ENCODE results near the gene ARHGDIG. TPM values are rescaled to one million over a fixed set of nuclear protein-coding genes. Genes with fewer than 3 reads are reported as not detected.

The ARHGDIG gene
- total RNA-seq, 2 experiments from 2014 or later = not detected

DNA sequence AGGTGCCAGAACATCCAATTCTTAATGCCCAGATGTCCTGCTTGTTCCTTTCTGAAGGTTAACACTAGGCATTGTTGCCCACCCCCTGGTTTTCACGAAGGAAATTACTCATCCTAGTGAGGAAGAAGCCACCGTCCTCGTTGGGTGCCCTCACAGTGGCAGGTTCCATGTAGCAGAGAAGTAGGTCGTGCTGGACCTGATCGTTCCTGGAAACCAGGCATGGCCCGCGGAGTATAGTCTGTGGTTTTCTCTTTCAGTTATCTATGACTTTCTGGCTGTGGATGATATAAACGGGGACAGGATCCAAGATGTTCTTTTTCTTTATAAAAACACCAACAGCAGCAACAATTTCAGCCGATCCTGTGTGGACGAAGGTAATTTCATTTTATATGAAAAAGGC lies 21.2 kb upstream of the ARHGDIG start:
- CTCF ChIA-PET (ENCODE audit: unreplicated experiment) = no interaction called here
- intact Hi-C loops (cut with micrococcal nuclease; ENCODE audit: unreplicated experiment) = no loop called here

DNA sequence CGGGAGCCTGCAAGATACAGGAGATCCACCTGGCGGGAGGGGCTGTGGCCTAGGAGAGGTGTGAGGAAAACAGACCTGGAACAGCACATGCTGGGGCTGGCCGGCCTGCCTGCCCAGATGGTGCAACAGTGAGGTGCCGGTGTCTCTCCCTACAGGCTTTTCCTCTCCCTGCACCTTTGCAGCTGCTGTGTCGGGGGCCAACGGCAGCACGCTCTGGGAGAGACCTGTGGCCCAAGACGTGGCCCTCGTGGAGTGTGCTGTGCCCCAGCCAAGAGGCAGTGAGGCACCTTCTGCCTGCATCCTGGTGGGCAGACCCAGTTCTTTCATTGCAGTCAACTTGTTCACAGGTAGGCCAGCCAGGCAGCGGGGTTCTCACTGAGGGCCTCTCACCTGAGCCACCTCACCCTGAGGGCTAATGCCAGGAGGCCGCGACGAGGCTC lies 20.6 kb upstream of the ARHGDIG start:
- Histone ChIP-seq H3K4me1 (ENCODE audit: insufficient read depth, low read length, poor library complexity, severe bottlenecking) (no peaks in the 10 kb centered on the region), H3K4me2 (ENCODE audit: low read length) (no peak overlapping the region), H3K27ac (ENCODE audit: low read depth, low read length, poor library complexity, severe bottlenecking) (no peak overlapping the region), H4K20me1 (ENCODE audit: insufficient read depth, low read length) (no peaks in the 10 kb centered on the region), H3K36me3 (ENCODE audit: insufficient read depth, low read length) (no peaks in the 10 kb centered on the region), H2AFZ (ENCODE audit: low read length) (no peak overlapping the region), H3K79me2 (ENCODE audit: insufficient read depth, low read depth, low read length) (no peaks in the 10 kb centered on the region), H3K9me3 (ENCODE audit: low read length) (no peaks in the 10 kb centered on the region), H3K9me2 (ENCODE audit: insufficient read depth, low read length) (no peaks in the 10 kb centered on the region), H3K4me3 (ENCODE audit: low read depth, low read length, poor library complexity, severe bottlenecking) (no peak overlapping the region)
- ChIA-PET POLR2A (no interaction called here), CTCF (ENCODE audit: unreplicated experiment) (no interaction called here)
- no peak for TF ChIP-seq EZH2phosphoT487 (IDR thresholded peaks at IDR 0.05; ENCODE audit: borderline replicate concordance, low read depth, low read length)
- TF ChIP-seq, protein P1, sequence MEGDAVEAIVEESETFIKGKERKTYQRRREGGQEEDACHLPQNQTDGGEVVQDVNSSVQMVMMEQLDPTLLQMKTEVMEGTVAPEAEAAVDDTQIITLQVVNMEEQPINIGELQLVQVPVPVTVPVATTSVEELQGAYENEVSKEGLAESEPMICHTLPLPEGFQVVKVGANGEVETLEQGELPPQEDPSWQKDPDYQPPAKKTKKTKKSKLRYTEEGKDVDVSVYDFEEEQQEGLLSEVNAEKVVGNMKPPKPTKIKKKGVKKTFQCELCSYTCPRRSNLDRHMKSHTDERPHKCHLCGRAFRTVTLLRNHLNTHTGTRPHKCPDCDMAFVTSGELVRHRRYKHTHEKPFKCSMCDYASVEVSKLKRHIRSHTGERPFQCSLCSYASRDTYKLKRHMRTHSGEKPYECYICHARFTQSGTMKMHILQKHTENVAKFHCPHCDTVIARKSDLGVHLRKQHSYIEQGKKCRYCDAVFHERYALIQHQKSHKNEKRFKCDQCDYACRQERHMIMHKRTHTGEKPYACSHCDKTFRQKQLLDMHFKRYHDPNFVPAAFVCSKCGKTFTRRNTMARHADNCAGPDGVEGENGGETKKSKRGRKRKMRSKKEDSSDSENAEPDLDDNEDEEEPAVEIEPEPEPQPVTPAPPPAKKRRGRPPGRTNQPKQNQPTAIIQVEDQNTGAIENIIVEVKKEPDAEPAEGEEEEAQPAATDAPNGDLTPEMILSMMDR (conservative IDR thresholded peaks at IDR 0.05; ENCODE audit: low read length) = no peak
- intact Hi-C loops (cut with micrococcal nuclease; ENCODE audit: unreplicated experiment) = no loop called here
- DNase-seq (ENCODE audit: low spot score) = no peak
- no TSS peak for BruUV-seq (replicated peaks)

More for the DNA sequence above, 21.2 kb upstream of the ARHGDIG start:
- Histone ChIP-seq H3K27ac (ENCODE audit: low read depth, low read length, poor library complexity, severe bottlenecking) (no peak overlapping the region), H3K4me2 (ENCODE audit: low read length) (no peak overlapping the region), H3K9me2 (ENCODE audit: insufficient read depth, low read length) (no peaks in the 10 kb centered on the region), H2AFZ (ENCODE audit: low read length) (no peak overlapping the region), H3K4me1 (ENCODE audit: insufficient read depth, low read length, poor library complexity, severe bottlenecking) (no peaks in the 10 kb centered on the region), H3K79me2 (ENCODE audit: insufficient read depth, low read depth, low read length) (no peaks in the 10 kb centered on the region), H3K9me3 (ENCODE audit: low read length) (no peaks in the 10 kb centered on the region), H3K36me3 (ENCODE audit: insufficient read depth, low read length) (no peaks in the 10 kb centered on the region), H4K20me1 (ENCODE audit: insufficient read depth, low read length) (no peaks in the 10 kb centered on the region), H3K4me3 (ENCODE audit: low read depth, low read length, poor library complexity, severe bottlenecking) (no peak overlapping the region)
- TF ChIP-seq EZH2phosphoT487 (IDR thresholded peaks at IDR 0.05; ENCODE audit: borderline replicate concordance, low read depth, low read length) = no peak
- TF ChIP-seq, protein P1 (conservative IDR thresholded peaks at IDR 0.05; ENCODE audit: low read length) = no peak
- BruUV-seq (replicated peaks) = no TSS peak
- POLR2A ChIA-PET = no interaction called here
- DNase-seq (ENCODE audit: low spot score) = no peak

DNA sequence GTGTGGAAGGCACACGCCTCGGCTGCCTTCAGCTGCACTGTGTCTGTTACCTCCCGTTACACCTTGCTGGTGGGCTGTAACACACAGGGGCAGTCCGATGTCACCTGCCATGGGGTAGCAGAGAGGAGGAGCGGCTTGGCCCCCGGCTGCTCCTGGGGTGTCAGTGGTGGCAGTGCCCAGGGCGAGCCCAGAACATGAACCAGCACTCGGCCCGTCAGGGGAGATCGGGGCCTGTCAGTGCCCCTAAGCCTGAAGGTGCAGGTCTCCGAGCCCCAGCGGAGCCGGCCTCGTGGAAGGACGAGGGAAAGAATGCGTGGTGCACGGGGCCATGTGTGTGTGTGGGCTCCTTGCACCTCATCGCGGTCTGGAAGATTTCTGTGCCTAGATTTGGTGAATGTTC lies 20.1 kb upstream of the ARHGDIG start:
- no peak for TF ChIP-seq EZH2phosphoT487 (IDR thresholded peaks at IDR 0.05; ENCODE audit: borderline replicate concordance, low read depth, low read length)
- TF ChIP-seq, protein P1 (conservative IDR thresholded peaks at IDR 0.05; ENCODE audit: low read length) = no peak
- Histone ChIP-seq H3K9me3 (ENCODE audit: low read length) (no peaks in the 10 kb centered on the region), H3K36me3 (ENCODE audit: insufficient read depth, low read length) (no peaks in the 10 kb centered on the region), H3K9me2 (ENCODE audit: insufficient read depth, low read length) (no peaks in the 10 kb centered on the region), H3K4me3 (ENCODE audit: low read depth, low read length, poor library complexity, severe bottlenecking) (no peak overlapping the region), H2AFZ (ENCODE audit: low read length) (no peak overlapping the region), H3K4me2 (ENCODE audit: low read length) (no peak overlapping the region), H3K27ac (ENCODE audit: low read depth, low read length, poor library complexity, severe bottlenecking) (no peak overlapping the region), H3K4me1 (ENCODE audit: insufficient read depth, low read length, poor library complexity, severe bottlenecking) (no peaks in the 10 kb centered on the region), H4K20me1 (ENCODE audit: insufficient read depth, low read length) (no peaks in the 10 kb centered on the region), H3K79me2 (ENCODE audit: insufficient read depth, low read depth, low read length) (no peaks in the 10 kb centered on the region)
- CTCF ChIA-PET (ENCODE audit: unreplicated experiment) = no interaction called here
- DNase-seq (ENCODE audit: low spot score) = no peak
- POLR2A ChIA-PET = no interaction called here
- BruUV-seq (replicated peaks) = no TSS peak
- intact Hi-C loops (cut with micrococcal nuclease; ENCODE audit: unreplicated experiment) = no loop called here
